UCSD-AML1 (cell line): ENCODE results near the gene OTULIN.

Experiments
- DNase-seq: peaks from one replicate; lab custom pipeline; 2025; ENCODE audit not compliant: unreplicated experiment; lab: John Stamatoyannopoulos, UW

Gene OTULIN

GRCh38 chr5:14739981-14740380, 75.5 kb downstream of the OTULIN start:
- no peak for DNase-seq

GRCh38 chr5:14741131-14741530, 76.6 kb downstream of the OTULIN start:
- no peak for DNase-seq

- DNase-seq = no peak
Measured at GRCh38 chr5:14741801-14742440, 77.4 kb downstream of the OTULIN start.

- no peak for DNase-seq
Measured at GRCh38 chr5:14742498-14742897, 78.0 kb downstream of the OTULIN start.

- no peak for DNase-seq
Measured at GRCh38 chr5:14743601-14744295, 79.2 kb downstream of the OTULIN start.

- DNase-seq = no peak
Measured at GRCh38 chr5:14744296-14745187, 80.0 kb downstream of the OTULIN start.

GRCh38 chr5:14745188-14745563, 80.7 kb downstream of the OTULIN start:
- no peak for DNase-seq

- no peak for DNase-seq
Measured at GRCh38 chr5:14745753-14746152, 81.2 kb downstream of the OTULIN start.

- no peak for DNase-seq
Measured at GRCh38 chr5:14748180-14748900, 83.8 kb downstream of the OTULIN start.
